Mesendoderm (in vitro differentiated cells): ENCODE results near the gene PDZRN3.

ENCODE experiments used
- DNase-seq: peaks from one replicate; pipeline ENCODE4 v3.0.0; 2013
- H2AK5ac ChIP-seq: 2 replicates; pipeline ENCODE4 v1.6.1; 2013; ENCODE audit warnings: low read length, inconsistent platforms
- H2BK120ac ChIP-seq: 2 replicates; pipeline ENCODE4 v1.6.1; 2013; ENCODE audit warnings: low read depth, mild to moderate bottlenecking, low read length, moderate library complexity, mixed read lengths
- H2BK15ac ChIP-seq: replicated peaks from 2 replicates; pipeline ENCODE4 v1.6.1; 2013; ENCODE audit warnings: low read depth, mild to moderate bottlenecking, moderate library complexity
- H2BK5ac ChIP-seq: 2 replicates; pipeline ENCODE4 v1.6.1; 2013; ENCODE audit warnings: low read length, inconsistent platforms
- H3K18ac ChIP-seq: 2 replicates; pipeline ENCODE4 v1.6.1; 2013; ENCODE audit warnings: mild to moderate bottlenecking, low read length, mixed read lengths
- H3K23ac ChIP-seq: one replicate; pipeline ENCODE4 v1.6.1; 2013; ENCODE audit warnings: low read length
- H3K27ac ChIP-seq: 2 replicates; pipeline ENCODE4 v1.5.1; 2013; ENCODE audit warnings: low read depth, mild to moderate bottlenecking, inconsistent platforms, low read length, moderate library complexity
- H3K27me3 ChIP-seq: 2 replicates; pipeline ENCODE4 v1.6.1; 2013; ENCODE audit warnings: low read length, control low read depth, mild to moderate bottlenecking, inconsistent platforms; ENCODE audit not compliant: insufficient read depth, poor library complexity
- H3K36me3 ChIP-seq: 2 replicates; pipeline ENCODE4 v1.6.1; 2013; ENCODE audit warnings: low read length, inconsistent platforms; ENCODE audit not compliant: control insufficient read depth, insufficient read depth
- H3K4ac ChIP-seq: one replicate; pipeline ENCODE4 v1.6.1; 2013; ENCODE audit warnings: low read depth, mild to moderate bottlenecking, low read length, moderate library complexity
- H3K4me1 ChIP-seq: 2 replicates; pipeline ENCODE4 v1.6.1; 2013; ENCODE audit warnings: low read depth, low read length, inconsistent platforms; ENCODE audit not compliant: control insufficient read depth
- H3K4me2 ChIP-seq: 2 replicates; pipeline ENCODE4 v1.6.1; 2013; ENCODE audit warnings: low read length
- H3K4me3 ChIP-seq: 2 replicates; pipeline ENCODE4 v1.5.1; 2013; ENCODE audit warnings: mild to moderate bottlenecking, low read length
- H3K56ac ChIP-seq: one replicate; pipeline ENCODE4 v1.6.1; 2013; ENCODE audit warnings: low read length
- H3K79me1 ChIP-seq: 2 replicates; pipeline ENCODE4 v1.6.1; 2013; ENCODE audit warnings: low read length, inconsistent platforms
- H3K79me2 ChIP-seq: 2 replicates; pipeline ENCODE4 v1.6.1; 2013; ENCODE audit warnings: mild to moderate bottlenecking, low read length; ENCODE audit not compliant: control insufficient read depth, insufficient read depth
- H3K9ac ChIP-seq: 2 replicates; pipeline ENCODE4 v1.6.1; 2013; ENCODE audit warnings: low read length, inconsistent platforms
- H4K5ac ChIP-seq: one replicate; pipeline ENCODE4 v1.6.1; 2013; ENCODE audit warnings: low read length
- H4K8ac ChIP-seq: one replicate; pipeline ENCODE4 v1.6.1; 2013; ENCODE audit warnings: low read depth, mild to moderate bottlenecking, control low read depth, low read length, moderate library complexity
- WGBS: extraction: QIAGEN DNeasy Blood & Tissue Kit; methylation state at CpG from one replicate; pipeline ENCODE4 v1.1.7; 2013; ENCODE audit warnings: low lambda C conversion rate, missing lambda C conversion rate; ENCODE audit not compliant: insufficient coverage; ENCODE audit errors: extremely low coverage; 5-methylcytosine and 5-hydroxymethylcytosine counted together

PDZRN3 gene

GRCh38 chr3:73365756-73366397 lies 258.9 kb downstream of the PDZRN3 start:
- Histone ChIP-seq H3K79me2 (no peaks in the 10 kb centered on the region), H3K18ac (no peak overlapping the region), H3K4ac (no peak overlapping the region), H3K27ac (no peak overlapping the region), H2BK5ac (no peak overlapping the region), H3K36me3 (no peaks in the 10 kb centered on the region), H3K56ac (no peak overlapping the region), H4K5ac (no peak overlapping the region), H4K8ac (no peak overlapping the region), H3K4me1 (no peaks in the 10 kb centered on the region), H2AK5ac (no peak overlapping the region), H2BK15ac (no peak overlapping the region), H3K23ac (no peak overlapping the region), H3K9ac (no peak overlapping the region), H3K79me1 (no peaks in the 10 kb centered on the region), H3K4me3 (no peak overlapping the region), H3K27me3 (no peaks in the 10 kb centered on the region), H2BK120ac (no peak overlapping the region), H3K4me2 (no peak overlapping the region)
- no peak for DNase-seq
- no CpG with 5 or more reads among the region's 12 CpGs for WGBS

DNA sequence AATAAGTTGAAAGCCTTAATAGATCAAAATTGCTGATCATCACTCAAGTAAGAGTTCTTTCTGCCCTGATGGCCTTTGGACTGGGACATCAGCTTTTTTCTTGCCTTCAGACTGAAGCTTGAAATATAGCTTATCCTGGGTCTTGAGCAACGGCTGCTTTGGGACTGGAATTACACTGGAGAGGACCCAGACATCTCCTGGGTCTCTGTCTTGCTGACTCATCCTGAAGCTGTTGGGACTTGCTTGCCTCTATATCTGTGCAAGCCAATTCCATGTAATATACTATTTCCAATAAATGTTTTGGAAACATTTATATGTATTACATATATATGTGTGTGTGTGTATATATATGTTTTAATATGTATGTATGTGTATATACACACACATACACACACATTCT lies 260.2 kb downstream of the PDZRN3 start:
- Histone ChIP-seq H3K79me2 (no peaks in the 10 kb centered on the region), H3K4me1 (no peaks in the 10 kb centered on the region), H3K36me3 (no peaks in the 10 kb centered on the region), H3K27me3 (no peaks in the 10 kb centered on the region), H3K4me3 (no peak overlapping the region), H3K4me2 (no peak overlapping the region), H4K8ac (no peak overlapping the region), H3K27ac (no peak overlapping the region), H3K23ac (no peak overlapping the region), H3K79me1 (no peaks in the 10 kb centered on the region), H3K56ac (no peak overlapping the region), H4K5ac (no peak overlapping the region), H2BK15ac (no peak overlapping the region), H2BK5ac (no peak overlapping the region), H2BK120ac (no peak overlapping the region), H3K9ac (no peak overlapping the region), H2AK5ac (no peak overlapping the region), H3K18ac (no peak overlapping the region), H3K4ac (no peak overlapping the region)
- no peak for DNase-seq
- no CpG with 5 or more reads among the region's 1 CpG for WGBS

DNA sequence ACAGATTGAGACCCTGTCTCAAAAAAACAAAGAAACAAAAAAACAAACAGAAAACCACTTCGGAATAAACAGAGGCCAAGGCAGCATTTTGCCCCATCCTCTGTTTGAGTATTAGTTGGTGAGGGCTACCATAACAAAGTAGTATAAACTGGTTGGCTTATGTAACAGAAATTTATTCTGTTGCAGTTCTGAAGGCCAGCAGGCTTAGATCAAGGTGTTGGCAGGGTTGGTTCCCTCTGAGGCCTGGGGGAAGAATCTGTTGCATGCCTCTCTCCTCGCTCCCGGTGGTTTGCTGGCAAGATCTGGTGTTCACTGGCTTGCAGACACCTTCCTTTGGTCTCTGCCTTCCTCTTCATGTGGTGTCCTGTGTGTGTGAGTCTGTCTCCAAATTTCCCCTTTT lies 261.6 kb downstream of the PDZRN3 start:
- Histone ChIP-seq H3K4me1 (no peaks in the 10 kb centered on the region), H3K4ac (no peak overlapping the region), H4K8ac (no peak overlapping the region), H3K79me1 (no peaks in the 10 kb centered on the region), H2BK5ac (no peak overlapping the region), H3K18ac (no peak overlapping the region), H3K56ac (no peak overlapping the region), H3K4me2 (no peak overlapping the region), H2BK15ac (no peak overlapping the region), H3K27ac (no peak overlapping the region), H3K79me2 (no peaks in the 10 kb centered on the region), H3K27me3 (no peaks in the 10 kb centered on the region), H3K23ac (no peak overlapping the region), H3K4me3 (no peak overlapping the region), H2BK120ac (no peak overlapping the region), H3K36me3 (no peaks in the 10 kb centered on the region), H3K9ac (no peak overlapping the region), H2AK5ac (no peak overlapping the region), H4K5ac (no peak overlapping the region)
- DNase-seq = no peak
- WGBS = no CpG with 5 or more reads among the region's 3 CpGs

GRCh38 chr3:73361591-73361990 lies 263.1 kb downstream of the PDZRN3 start:
- Histone ChIP-seq H3K79me2 (no peaks in the 10 kb centered on the region), H2BK5ac (no peak overlapping the region), H3K4ac (no peak overlapping the region), H3K79me1 (no peaks in the 10 kb centered on the region), H3K4me2 (no peak overlapping the region), H3K27me3 (no peaks in the 10 kb centered on the region), H3K56ac (no peak overlapping the region), H3K4me3 (no peak overlapping the region), H3K23ac (no peak overlapping the region), H3K9ac (no peak overlapping the region), H3K4me1 (no peaks in the 10 kb centered on the region), H3K27ac (no peak overlapping the region), H2BK120ac (no peak overlapping the region), H2BK15ac (no peak overlapping the region), H4K8ac (no peak overlapping the region), H3K18ac (no peak overlapping the region), H3K36me3 (no peaks in the 10 kb centered on the region), H2AK5ac (no peak overlapping the region), H4K5ac (no peak overlapping the region)
- peak; percentile 67 for DNase-seq
- WGBS = no CpG with 5 or more reads among the region's 3 CpGs

GRCh38 chr3:73353649-73354217 lies 271.0 kb downstream of the PDZRN3 start:
- no peak overlapping the region for H4K8ac ChIP-seq
- no peaks in the 10 kb centered on the region for H3K27me3 ChIP-seq
- no peak overlapping the region for H3K4me2 ChIP-seq
- no peak overlapping the region for H2AK5ac ChIP-seq
- no peak overlapping the region for H3K4ac ChIP-seq
- H3K4me3 ChIP-seq = no peak overlapping the region
- no peak overlapping the region for H3K18ac ChIP-seq
- no CpG with 5 or more reads among the region's 7 CpGs for WGBS
- no peaks in the 10 kb centered on the region for H3K36me3 ChIP-seq
- no peaks in the 10 kb centered on the region for H3K4me1 ChIP-seq
- no peaks in the 10 kb centered on the region for H3K79me1 ChIP-seq
- DNase-seq = peak; percentile 31
- H3K9ac ChIP-seq = no peak overlapping the region
- no peak overlapping the region for H4K5ac ChIP-seq
- no peaks in the 10 kb centered on the region for H3K79me2 ChIP-seq
- H3K27ac ChIP-seq = no peak overlapping the region
- no peak overlapping the region for H2BK15ac ChIP-seq
- H2BK120ac ChIP-seq = no peak overlapping the region
- no peak overlapping the region for H3K23ac ChIP-seq
- H3K56ac ChIP-seq = peak overlapping the region; percentile 35
- no peak overlapping the region for H2BK5ac ChIP-seq
